Omental fat pad (tissue), 4 donors: ENCODE measurements around the gene SIMC1. TPM values are rescaled to one million over a fixed set of nuclear protein-coding genes. Genes with fewer than 3 reads are reported as not detected.

Experiments
- ATAC-seq: fragments of 150-250 bp; one replicate; pipeline ENCODE4 v1.9.1; 2016; ENCODE audit warnings: mild to moderate bottlenecking, moderate library complexity; ENCODE audit not compliant: low FRiP score
- DNase-seq: peaks from one replicate; pipeline ENCODE4 v3.0.0-alpha.2; 2019; ENCODE audit warnings: low spot score
- total RNA-seq, 4 donors: library from RNA; depleted of rRNA; stranded (reverse); fragments of >200 nt; gene quantifications; one replicate each; pipeline ENCODE4 v1.1.0, GENCODE V29; 2016
- TF ChIP-seq, protein P1 (sequence below), 3 donors: fragments of 450-650 bp; IDR thresholded peaks; one replicate each; pipeline ENCODE4 v1.5.1; 2016 to 2017; ENCODE audit warnings: antibody characterized with exemption in 3 of 3, mild to moderate bottlenecking in 3 of 3, moderate library complexity in 2 of 3

The SIMC1 gene
- total RNA-seq, 4 donors from 2014 or later = 8.3 to 18.0 (median 10.7) TPM

DNA sequence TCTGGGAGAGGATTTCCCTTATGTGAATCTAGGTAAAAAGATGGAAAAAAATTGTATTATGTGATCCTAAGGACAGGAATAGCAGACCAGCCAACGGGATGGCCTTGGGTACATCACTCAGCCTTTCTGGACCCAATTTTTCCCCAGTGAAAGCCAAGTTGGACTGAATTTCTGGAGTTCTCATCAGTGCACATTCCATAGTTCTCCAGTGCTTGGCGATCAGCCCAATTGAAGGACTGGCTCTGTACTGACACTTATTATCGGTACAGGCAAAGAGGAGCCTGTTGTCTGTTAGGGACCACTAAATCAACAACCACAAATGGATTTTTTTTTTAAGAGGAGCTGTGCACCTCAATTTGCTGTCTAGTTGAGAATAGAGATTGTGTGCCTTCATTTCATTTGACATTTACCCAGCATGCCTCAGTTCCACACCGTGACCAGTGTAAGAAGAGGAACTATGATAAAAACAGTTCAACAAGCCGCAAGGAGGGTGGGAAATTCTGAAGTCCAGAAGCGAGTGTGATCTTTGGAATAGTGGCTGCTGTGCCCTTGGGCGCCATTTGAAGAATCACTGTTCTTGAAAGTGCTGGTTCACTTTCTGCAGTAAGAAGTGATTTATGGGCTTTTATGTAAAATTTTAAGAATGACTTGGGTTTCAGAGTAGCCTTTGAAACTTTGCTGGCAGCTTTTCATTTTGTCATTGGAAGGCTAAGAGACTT, 135.0 kb downstream of the SIMC1 start:
- TF ChIP-seq, protein P1, sequence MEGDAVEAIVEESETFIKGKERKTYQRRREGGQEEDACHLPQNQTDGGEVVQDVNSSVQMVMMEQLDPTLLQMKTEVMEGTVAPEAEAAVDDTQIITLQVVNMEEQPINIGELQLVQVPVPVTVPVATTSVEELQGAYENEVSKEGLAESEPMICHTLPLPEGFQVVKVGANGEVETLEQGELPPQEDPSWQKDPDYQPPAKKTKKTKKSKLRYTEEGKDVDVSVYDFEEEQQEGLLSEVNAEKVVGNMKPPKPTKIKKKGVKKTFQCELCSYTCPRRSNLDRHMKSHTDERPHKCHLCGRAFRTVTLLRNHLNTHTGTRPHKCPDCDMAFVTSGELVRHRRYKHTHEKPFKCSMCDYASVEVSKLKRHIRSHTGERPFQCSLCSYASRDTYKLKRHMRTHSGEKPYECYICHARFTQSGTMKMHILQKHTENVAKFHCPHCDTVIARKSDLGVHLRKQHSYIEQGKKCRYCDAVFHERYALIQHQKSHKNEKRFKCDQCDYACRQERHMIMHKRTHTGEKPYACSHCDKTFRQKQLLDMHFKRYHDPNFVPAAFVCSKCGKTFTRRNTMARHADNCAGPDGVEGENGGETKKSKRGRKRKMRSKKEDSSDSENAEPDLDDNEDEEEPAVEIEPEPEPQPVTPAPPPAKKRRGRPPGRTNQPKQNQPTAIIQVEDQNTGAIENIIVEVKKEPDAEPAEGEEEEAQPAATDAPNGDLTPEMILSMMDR (IDR thresholded peaks at IDR 0.05) = no peak
- DNase-seq (no peak), ATAC-seq (no peak)

- no peak for ATAC-seq
- no peak for DNase-seq
- TF ChIP-seq, protein P1 (IDR thresholded peaks at IDR 0.05) = no peak
These were observed 141.7 kb downstream of the SIMC1 start for GRCh38 chr5:176379881-176380280.

- TF ChIP-seq, protein P1 (IDR thresholded peaks at IDR 0.05) = no peak
- DNase-seq (no peak), ATAC-seq (no peak)
These were observed 143.2 kb downstream of the SIMC1 start for GRCh38 chr5:176381423-176381822.

- no peak for ATAC-seq
- DNase-seq = no peak
- TF ChIP-seq, protein P1 (IDR thresholded peaks at IDR 0.05) = no peak
These were observed 143.8 kb downstream of the SIMC1 start for GRCh38 chr5:176381979-176382378.

DNA sequence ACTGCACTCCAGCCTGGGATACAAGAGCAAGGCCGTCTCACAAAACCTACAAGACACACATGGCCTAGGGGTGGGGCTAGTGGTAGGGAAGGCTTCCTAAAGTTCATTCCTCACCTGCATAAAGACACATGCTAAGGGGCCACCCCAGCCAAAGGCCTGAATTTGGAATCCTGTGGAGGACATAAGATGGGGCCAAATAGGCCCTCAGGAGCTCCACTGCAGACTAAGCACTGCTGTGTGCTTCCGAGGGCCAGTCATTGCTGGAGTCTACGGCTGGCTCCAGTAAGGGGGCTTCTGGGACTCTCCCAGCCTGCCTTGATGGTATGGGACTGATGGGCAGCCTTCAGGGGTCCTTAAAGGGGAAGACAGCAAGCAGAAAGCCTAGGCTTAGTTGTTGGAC, 144.5 kb downstream of the SIMC1 start:
- TF ChIP-seq, protein P1 (IDR thresholded peaks at IDR 0.05) = no peak
- no peak for DNase-seq
- no peak for ATAC-seq

- DNase-seq = no peak
- no peak for ATAC-seq
- TF ChIP-seq, protein P1 (IDR thresholded peaks at IDR 0.05) = no peak
These were observed 145.2 kb downstream of the SIMC1 start for GRCh38 chr5:176383248-176383905.

GRCh38 chr5:176383961-176384360, 145.7 kb downstream of the SIMC1 start:
- no peak for ATAC-seq
- TF ChIP-seq, protein P1 (IDR thresholded peaks at IDR 0.05) = no peak
- DNase-seq = no peak
